Measurements from ENCODE around the gene F7. TPM values are rescaled to one million over a fixed set of nuclear protein-coding genes. Genes with fewer than 3 reads are reported as not detected.
"Not testable (repeated sequence)": the region's sequence is repeated elsewhere in the genome, so short reads cannot be mapped to it uniquely, and the experiment has no call there.

Gene F7
- total RNA-seq (under 1 TPM in 3 of 10 donors, not detected in 7; 0.20 to 0.45 (median 0.31) TPM), polyA plus RNA-seq (under 1 TPM; 0.04 to 0.07 TPM)
- long read RNA-seq, donor 1 = 0 reads
- long read RNA-seq, donor 2 = 0 reads
- long read RNA-seq, donor 3 = 0 reads

GRCh38 chr13:113105032-113105920 is at the start of gene F7:
F7 (plus strand) TSS chr13:113105791; CDS start chr13:113105842, 51 bp downstream.
- ATAC-seq (no peak), DNase-seq (no peak)
- no peaks in the 10 kb centered on the region for H3K36me3 ChIP-seq
- WGBS, 2 donors = 68 to 73% methylated on average over 17 of the region's 17 CpGs
- peaks cover 0 to 11% (median 7%) of the 10 kb centered on the region in 9 donors for H3K4me1 ChIP-seq
- no peak within 1 kb of the TSS for H3K4me3 ChIP-seq
- no peaks in the 10 kb centered on the region for H3K9me3 ChIP-seq
- no peak for TF ChIP-seq CTCF (IDR thresholded peaks at IDR 0.05)
- peaks cover 9 to 20% (median 12%) of the 10 kb centered on the region in 7 donors for H3K27me3 ChIP-seq
- intact Hi-C loops (cut with DNase I) = no loop called here
- H3K27ac ChIP-seq = no peak within 1 kb of the TSS

- DNase-seq (peak in 1 of 2 donors; percentile 1), ATAC-seq (no peak)
- no peak overlapping the region for H3K27ac ChIP-seq
- H3K36me3 ChIP-seq = peaks cover 0 to 33% (median 0%) of the 10 kb centered on the region in 9 donors
- H3K4me1 ChIP-seq = peaks cover 0 to 24% (median 0%) of the 10 kb centered on the region in 9 donors
- no peak for TF ChIP-seq CTCF (IDR thresholded peaks at IDR 0.05)
- WGBS, 2 donors = 87 to 100% methylated on average over 1 of the region's 1 CpG
- H3K9me3 ChIP-seq = no peaks in the 10 kb centered on the region
- H3K4me3 ChIP-seq = no peak overlapping the region
- H3K27me3 ChIP-seq = peaks cover 0 to 6% (median 0%) of the 10 kb centered on the region in 7 donors
- intact Hi-C loops (cut with DNase I) = no loop called here
These were observed 48.5 kb upstream of the F7 start for GRCh38 chr13:113057084-113057483.

- WGBS, 2 donors = 98% methylated on average over 3 of the region's 3 CpGs
- DNase-seq; intact Hi-C loops (cut with DNase I); ATAC-seq; H3K27ac ChIP-seq; H3K4me3 ChIP-seq; H3K27me3 ChIP-seq; H3K9me3 ChIP-seq: not testable (repeated sequence)
- peaks cover 0 to 29% (median 0%) of the 10 kb centered on the region in 9 donors for H3K36me3 ChIP-seq
- H3K4me1 ChIP-seq = peaks cover 0 to 19% (median 0%) of the 10 kb centered on the region in 9 donors
These were observed 48.0 kb upstream of the F7 start for GRCh38 chr13:113057559-113057958.

- 90 to 93% methylated on average over 21 of the region's 21 CpGs for WGBS, 2 donors
- Histone ChIP-seq H3K4me3 (no peak overlapping the region), H3K27ac (no peak overlapping the region), H3K4me1 (peaks cover 0 to 13% (median 0%) of the 10 kb centered on the region in 9 donors), H3K9me3 (no peaks in the 10 kb centered on the region), H3K27me3 (peaks cover 0 to 6% (median 0%) of the 10 kb centered on the region in 7 donors), H3K36me3 (peaks cover 0 to 30% (median 0%) of the 10 kb centered on the region in 9 donors)
- TF ChIP-seq CTCF (IDR thresholded peaks at IDR 0.05) = no peak
- intact Hi-C loops (cut with DNase I) = no loop called here
- DNase-seq = peak in 1 of 2 donors; percentile 1
- ATAC-seq = no peak
These were observed 47.2 kb upstream of the F7 start for GRCh38 chr13:113058129-113058987.

Data from heart right ventricle (tissue), 16 donors.